CD4-positive, alpha-beta T cell treated with Interleukin-10 for 1 hour (primary cell): ENCODE results near the gene PABPN1.
A peak's percentile ranks its signal among the peaks of the same experiment; 100 is the strongest.
"Not testable (repeated sequence)": the region's sequence is repeated elsewhere in the genome, so short reads cannot be mapped to it uniquely, and the experiment has no call there.

Source experiments
- DNase-seq: peaks from one replicate; pipeline ENCODE4 v3.0.0-alpha.2; 2020

PABPN1 gene

GRCh38 chr14:23301288-23301968, 19.8 kb upstream of the PABPN1 start:
- peak; percentile 97 for DNase-seq

GRCh38 chr14:23301969-23302289, 19.3 kb upstream of the PABPN1 start:
- DNase-seq: no peak

GRCh38 chr14:23302290-23303225, 18.7 kb upstream of the PABPN1 start, which contains the start of gene PPP1R3E:
TSS of gene PPP1R3E (minus strand) at chr14:23302859. CDS start at chr14:23302576, 283 bp downstream.
- DNase-seq: peak; percentile 88

- no peak for DNase-seq
Observed at GRCh38 chr14:23306412-23307145, 14.7 kb upstream of the PABPN1 start, which contains the start of gene BCL2L2. TSS of gene BCL2L2 (plus strand) at chr14:23306833. CDS start at chr14:23307768, 935 bp downstream.

GRCh38 chr14:23307146-23307530, 14.1 kb upstream of the PABPN1 start:
- DNase-seq: no peak

- DNase-seq: no peak
Observed at GRCh38 chr14:23307687-23308644, 13.3 kb upstream of the PABPN1 start.

GRCh38 chr14:23308721-23309445, 12.4 kb upstream of the PABPN1 start:
- no peak for DNase-seq

- DNase-seq: no peak
Observed at GRCh38 chr14:23310546-23310945, 10.7 kb upstream of the PABPN1 start.

- no peak for DNase-seq
Observed at GRCh38 chr14:23316300-23316699, 5.0 kb upstream of the PABPN1 start.

GRCh38 chr14:23319746-23320583, 1.3 kb upstream of the PABPN1 start:
- DNase-seq: no peak

- peak; percentile 49 for DNase-seq
Observed at GRCh38 chr14:23321572-23322547, 603 bp downstream of the PABPN1 start.

- DNase-seq: no peak
Observed at GRCh38 chr14:23322568-23323517, 1.6 kb downstream of the PABPN1 start.

GRCh38 chr14:23323838-23324454, 2.7 kb downstream of the PABPN1 start:
- DNase-seq: no peak

- no peak for DNase-seq
Observed at GRCh38 chr14:23324455-23324846, 3.2 kb downstream of the PABPN1 start.

- no peak for DNase-seq
Observed at GRCh38 chr14:23324993-23325392, 3.7 kb downstream of the PABPN1 start.

- not testable (repeated sequence) for DNase-seq
Observed at GRCh38 chr14:23325746-23326145, 4.5 kb downstream of the PABPN1 start.
